ENCODE results near the gene PPP2R3B.

DNA sequence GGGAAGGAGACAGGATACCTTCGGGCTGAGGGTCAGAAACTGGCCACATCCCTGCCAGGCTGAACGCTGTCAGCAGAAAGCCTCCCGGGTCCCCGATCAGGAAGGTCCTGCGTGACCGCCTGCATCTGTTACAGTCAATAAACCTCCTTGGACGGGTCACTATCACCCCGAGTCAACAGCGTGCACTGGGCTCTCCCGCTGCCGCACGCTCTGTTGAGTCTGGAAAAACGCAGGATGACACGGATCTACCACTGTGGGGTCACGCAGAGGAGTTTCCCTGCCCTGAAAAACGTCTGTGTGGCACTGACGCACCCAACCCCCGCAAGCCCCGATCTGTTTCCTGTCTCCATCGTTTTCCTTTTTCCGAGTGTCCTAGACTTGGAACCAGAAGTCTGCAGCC lies 12.1 kb downstream of the PPP2R3B start:
- TF ChIP-seq EP300 (IDR thresholded peaks at IDR 0.05; ENCODE audit: low read depth) = no peak
- TF ChIP-seq, protein P1, sequence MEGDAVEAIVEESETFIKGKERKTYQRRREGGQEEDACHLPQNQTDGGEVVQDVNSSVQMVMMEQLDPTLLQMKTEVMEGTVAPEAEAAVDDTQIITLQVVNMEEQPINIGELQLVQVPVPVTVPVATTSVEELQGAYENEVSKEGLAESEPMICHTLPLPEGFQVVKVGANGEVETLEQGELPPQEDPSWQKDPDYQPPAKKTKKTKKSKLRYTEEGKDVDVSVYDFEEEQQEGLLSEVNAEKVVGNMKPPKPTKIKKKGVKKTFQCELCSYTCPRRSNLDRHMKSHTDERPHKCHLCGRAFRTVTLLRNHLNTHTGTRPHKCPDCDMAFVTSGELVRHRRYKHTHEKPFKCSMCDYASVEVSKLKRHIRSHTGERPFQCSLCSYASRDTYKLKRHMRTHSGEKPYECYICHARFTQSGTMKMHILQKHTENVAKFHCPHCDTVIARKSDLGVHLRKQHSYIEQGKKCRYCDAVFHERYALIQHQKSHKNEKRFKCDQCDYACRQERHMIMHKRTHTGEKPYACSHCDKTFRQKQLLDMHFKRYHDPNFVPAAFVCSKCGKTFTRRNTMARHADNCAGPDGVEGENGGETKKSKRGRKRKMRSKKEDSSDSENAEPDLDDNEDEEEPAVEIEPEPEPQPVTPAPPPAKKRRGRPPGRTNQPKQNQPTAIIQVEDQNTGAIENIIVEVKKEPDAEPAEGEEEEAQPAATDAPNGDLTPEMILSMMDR (IDR thresholded peaks at IDR 0.05) = no peak
- no peak for TF ChIP-seq POLR2A (IDR thresholded peaks at IDR 0.05)
- no peak for TF ChIP-seq POLR2AphosphoS5 (IDR thresholded peaks at IDR 0.05)
